Left lung (tissue), 10 donors: ENCODE data around the gene SDHAF4. TPM values are rescaled to one million over a fixed set of nuclear protein-coding genes. Genes with fewer than 3 reads are reported as not detected.
"Not testable (repeated sequence)": the region's sequence is repeated elsewhere in the genome, so short reads cannot be mapped to it uniquely, and the experiment has no call there.

Experiments
- ATAC-seq: fragments of 200-7000 bp; cut with Tn5 transposase; one replicate; pipeline ENCODE4 v1.9.1; 2020; ENCODE audit warnings: moderate library complexity
- DNase-seq, 4 donors: peaks; one replicate each; pipeline ENCODE4 v3.0.0-alpha.2; 2013 to 2020
- H3K27ac ChIP-seq, 2 donors: fragments of 200-600 bp; sonication (generic) in 1 of 2; one replicate each; pipeline versions ENCODE4 v1.5.0 to v1.8.0; 2020 to 2021
- H3K27me3 ChIP-seq, 2 donors: fragments of 200-600 bp; sonication (generic) in 1 of 2; one replicate each; pipeline versions ENCODE4 v1.5.0 to v1.8.0; 2020 to 2021
- H3K36me3 ChIP-seq, 2 donors: fragments of 200-600 bp; sonication (generic) in 1 of 2; one replicate each; pipeline versions ENCODE4 v1.5.0 to v1.8.0; 2020 to 2021
- H3K4me1 ChIP-seq, 2 donors: fragments of 200-600 bp; one replicate each; pipeline ENCODE4 v1.8.0; 2021
- H3K4me3 ChIP-seq, 2 donors: fragments of 200-600 bp; sonication (generic) in 1 of 2; one replicate each; pipeline versions ENCODE4 v1.5.0 to v1.8.0; 2020 to 2021; ENCODE audit warnings: mild to moderate bottlenecking in 1 of 2
- H3K9me3 ChIP-seq, 2 donors: fragments of 200-600 bp; sonication (generic) in 1 of 2; one replicate each; pipeline versions ENCODE4 v1.5.0 to v1.8.0; 2020 to 2021
- CTCF ChIP-seq, 2 donors: fragments of 200-600 bp; sonication (generic) in 1 of 2; IDR thresholded peaks; one replicate each; pipeline versions ENCODE4 v1.5.0 to v1.8.0; 2021; ENCODE audit warnings: antibody characterized with exemption in 2 of 2
- intact Hi-C, 2 donors: fragments of 100-400 bp; cut with DNase I; formaldehyde crosslinking; loops; one replicate each; pipeline versions ENCODE4 v1.11.2 to v1.14.2; 2022
- polyA plus RNA-seq, 6 donors: library from polyadenylated mRNA; unstranded; fragments of 120-200 nt; gene quantifications; one replicate each; pipeline ENCODE4 v1.2.1, GENCODE V29; 2013; ENCODE audit not compliant: insufficient read length in 6 of 6
- total RNA-seq, 2 donors: library from RNA; stranded (reverse); fragmentation: NEBNext Ultra II Directional; extraction: Animal tissue kit (Norgen Biotek cat#: 25700); gene quantifications; one replicate each; pipeline ENCODE4 v1.2.1, GENCODE V29; 2021
- donor health status: DM: no; HTN: yes; CAD: no.
- donor health status: DM: no; HTN: no; CAD: no.

The SDHAF4 gene
- total and polyA plus RNA-seq, 8 donors = 9.5 to 21.3 (median 16.9) TPM

- no peak for TF ChIP-seq CTCF (IDR thresholded peaks at IDR 0.05)
- intact Hi-C loops = no loop called here
- ATAC-seq (no peak), DNase-seq (no peak)
- Histone ChIP-seq H3K9me3 (peaks cover 0 to 12% of the 10 kb centered on the region in 2 donors), H3K27me3 (no peaks in the 10 kb centered on the region), H3K4me3 (no peak overlapping the region), H3K36me3 (no peaks in the 10 kb centered on the region), H3K27ac (no peak overlapping the region), H3K4me1 (no peaks in the 10 kb centered on the region)
Measured at GRCh38 chr6:70604254-70604653, 37.5 kb downstream of the SDHAF4 start.

GRCh38 chr6:70607371-70607770 lies 40.6 kb downstream of the SDHAF4 start:
- H3K4me1 ChIP-seq, H3K4me3 ChIP-seq, intact Hi-C loops, ATAC-seq, H3K27ac ChIP-seq, DNase-seq, H3K27me3 ChIP-seq, H3K36me3 ChIP-seq: not testable (repeated sequence)
- H3K9me3 ChIP-seq = peaks cover 0 to 12% of the 10 kb centered on the region in 2 donors

DNA sequence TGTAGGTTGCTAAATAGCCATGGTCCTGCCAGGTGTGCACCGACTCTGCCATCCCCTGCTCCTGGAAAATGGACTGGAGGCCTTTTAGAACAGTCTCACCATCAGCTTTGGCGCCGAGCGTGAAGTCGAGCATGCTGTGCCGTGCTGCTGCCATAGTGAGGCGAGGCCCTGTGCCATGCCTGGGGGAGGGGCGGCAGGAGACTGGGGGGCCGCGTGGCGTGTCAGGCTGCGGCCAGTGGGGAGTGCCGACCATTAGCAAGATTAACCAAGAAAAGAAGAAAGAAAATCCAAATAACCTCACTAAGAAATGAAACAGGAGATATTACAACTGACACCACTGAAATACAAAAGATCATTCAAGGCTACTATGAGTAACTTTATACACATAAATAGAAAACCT lies 42.5 kb downstream of the SDHAF4 start:
- DNase-seq = peak in 1 of 4 donors; percentile 33
- intact Hi-C loops, H3K27me3 ChIP-seq, H3K36me3 ChIP-seq, H3K9me3 ChIP-seq, H3K27ac ChIP-seq, ATAC-seq, H3K4me3 ChIP-seq, H3K4me1 ChIP-seq: not testable (repeated sequence)

GRCh38 chr6:70616728-70617260 lies 50.1 kb downstream of the SDHAF4 start:
- no peak for ATAC-seq

DNA sequence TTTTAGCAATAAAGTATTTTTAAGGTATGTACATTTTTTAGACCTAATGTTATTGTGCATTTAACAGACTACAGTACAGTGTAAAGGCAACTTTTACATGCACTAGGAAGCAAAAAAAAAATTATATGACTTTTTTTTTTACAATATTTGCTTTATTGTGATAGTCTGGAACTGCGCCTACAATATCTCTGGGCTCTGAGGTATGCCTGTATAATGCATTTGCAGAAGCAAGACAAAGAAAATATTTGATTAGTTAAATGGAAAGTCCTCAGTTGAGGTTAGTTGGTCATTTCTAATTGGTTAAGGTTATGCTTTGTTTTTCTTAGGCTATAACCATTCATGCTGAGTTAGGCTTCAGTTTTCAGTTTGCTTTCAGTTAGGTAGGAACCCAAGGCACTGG lies 54.0 kb downstream of the SDHAF4 start:
- no peak overlapping the region for H3K4me3 ChIP-seq
- no peak overlapping the region for H3K27ac ChIP-seq
- intact Hi-C loops = no loop called here
- ATAC-seq = no peak
- no peaks in the 10 kb centered on the region for H3K27me3 ChIP-seq
- no peaks in the 10 kb centered on the region for H3K4me1 ChIP-seq
- no peaks in the 10 kb centered on the region for H3K9me3 ChIP-seq
- no peaks in the 10 kb centered on the region for H3K36me3 ChIP-seq
- DNase-seq = no peak
- TF ChIP-seq CTCF (IDR thresholded peaks at IDR 0.05) = no peak

More at GRCh38 chr6:70616728-70617260, 50.1 kb downstream of the SDHAF4 start:
- intact Hi-C loops = no loop called here
- H3K4me3 ChIP-seq = no peak overlapping the region
- no peak for DNase-seq
- no peaks in the 10 kb centered on the region for H3K27me3 ChIP-seq
- no peaks in the 10 kb centered on the region for H3K4me1 ChIP-seq
- TF ChIP-seq CTCF (IDR thresholded peaks at IDR 0.05) = no peak
- no peaks in the 10 kb centered on the region for H3K9me3 ChIP-seq
- no peak overlapping the region for H3K27ac ChIP-seq
- no peaks in the 10 kb centered on the region for H3K36me3 ChIP-seq

DNA sequence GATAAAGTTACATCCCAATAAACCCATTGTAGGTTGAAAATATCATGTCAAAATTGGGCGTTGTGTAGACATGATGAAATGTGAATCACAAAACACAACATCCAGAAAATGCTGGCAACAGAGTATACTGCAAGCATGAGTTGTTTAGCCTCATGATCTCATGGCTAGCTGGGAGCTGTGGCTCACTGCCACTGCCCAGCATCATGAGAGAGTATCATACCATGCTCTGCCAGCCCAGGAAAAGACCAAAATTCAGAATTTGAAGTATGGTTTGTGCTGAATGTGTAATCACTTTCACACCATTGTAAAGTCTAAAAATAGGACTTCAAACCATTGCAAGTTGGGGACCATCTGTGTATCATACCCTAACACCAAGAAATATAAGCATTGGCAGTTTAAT lies 55.7 kb downstream of the SDHAF4 start:
- no peak overlapping the region for H3K4me3 ChIP-seq
- H3K27me3 ChIP-seq = no peaks in the 10 kb centered on the region
- ATAC-seq (no peak), DNase-seq (no peak)
- no peaks in the 10 kb centered on the region for H3K4me1 ChIP-seq
- H3K27ac ChIP-seq = no peak overlapping the region
- H3K36me3 ChIP-seq = no peaks in the 10 kb centered on the region
- TF ChIP-seq CTCF (IDR thresholded peaks at IDR 0.05) = no peak
- intact Hi-C loops = no loop called here
- no peaks in the 10 kb centered on the region for H3K9me3 ChIP-seq
